MM.1S (cell line): ENCODE measurements around the gene HECTD3.

Source experiments
- CTCF ChIP-seq: fragments of 300-600 bp; sonication (generic); IDR thresholded peaks from 2 replicates; pipeline ENCODE4 v1.5.1; 2016; ENCODE audit warnings: antibody characterized with exemption, low read length, mixed read lengths
- EZH2phosphoT487 ChIP-seq: fragments of 300-600 bp; sonication (generic); IDR thresholded peaks from 2 replicates; pipeline ENCODE4 v1.6.1; 2018; ENCODE audit warnings: antibody characterized with exemption, low read length

- TF ChIP-seq CTCF: no peak
- TF ChIP-seq EZH2phosphoT487: no peak
Measured at GRCh38 chr1:44964396-44964795, 46.7 kb downstream of the HECTD3 start.
